ENCODE measurements around the gene MPC1L.
A peak's percentile ranks its signal among the peaks of the same experiment; 100 is the strongest.

MPC1L gene

DNA sequence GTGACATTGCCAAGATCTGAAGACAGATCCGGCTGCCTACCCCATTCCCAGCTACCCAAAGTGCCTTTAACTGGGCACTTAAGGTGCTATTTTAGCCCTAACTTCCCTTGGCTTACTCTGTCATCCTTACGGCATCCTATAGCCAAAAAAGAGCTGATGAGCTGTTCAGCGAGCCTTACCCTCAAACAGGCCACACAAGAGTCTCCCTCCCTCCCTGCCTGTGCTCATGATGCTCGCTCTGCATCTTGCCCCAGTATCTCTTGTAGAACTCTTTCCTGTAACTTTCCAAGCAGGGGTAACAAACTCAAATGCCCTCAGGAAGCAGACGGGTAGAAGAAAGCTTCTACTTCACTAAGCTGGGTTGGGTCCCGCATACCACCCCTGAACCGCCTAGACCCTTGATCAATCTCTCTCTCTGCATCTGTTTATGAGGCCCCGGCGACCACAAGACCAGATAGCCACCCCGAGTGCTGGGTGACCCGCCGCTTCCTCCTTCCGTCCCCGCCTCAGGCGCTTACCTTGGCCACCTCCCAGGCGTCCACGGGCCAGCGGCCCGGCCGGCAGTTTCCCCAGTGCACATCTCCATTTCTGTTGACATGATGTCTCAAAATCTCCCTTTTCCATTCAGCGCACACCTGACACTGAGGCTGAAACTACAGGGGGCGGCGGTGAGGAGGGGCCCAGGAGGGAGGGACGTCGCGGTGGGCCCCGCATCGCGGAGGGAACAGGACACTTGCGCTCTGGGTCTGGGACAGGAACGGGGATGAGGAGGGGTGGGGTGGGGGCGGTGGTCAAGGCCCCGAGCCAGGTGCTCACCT, 23.5 kb downstream of the MPC1L start:
- H3K9me3 ChIP-seq (ENCODE audit: low read length): no peaks in the 10 kb centered on the region
- H3K79me2 ChIP-seq (ENCODE audit: insufficient read depth, low read length): peaks cover 14% of the 10 kb centered on the region
- H3K36me3 ChIP-seq (ENCODE audit: insufficient read depth, low read length): peaks cover 5% of the 10 kb centered on the region; the same call in 1 of the 2 replicates
- peak overlapping the region; percentile 94 for H3K4me2 ChIP-seq (ENCODE audit: low read length)
- peak overlapping the region; percentile 86 for H3K9ac ChIP-seq (ENCODE audit: low read length)
- H3K9me2 ChIP-seq (ENCODE audit: low read depth, low read length): no peaks in the 10 kb centered on the region
- peak overlapping the region; percentile 95 for H3K4me3 ChIP-seq (ENCODE audit: low read depth, low read length, poor library complexity, severe bottlenecking)
- no peaks in the 10 kb centered on the region for H4K20me1 ChIP-seq (ENCODE audit: insufficient read depth, low read length)
- no peak overlapping the region for H2AFZ ChIP-seq (ENCODE audit: low read length)
- H3K27me3 ChIP-seq (ENCODE audit: insufficient read depth, low read length): no peaks in the 10 kb centered on the region
- TF ChIP-seq, protein P1, sequence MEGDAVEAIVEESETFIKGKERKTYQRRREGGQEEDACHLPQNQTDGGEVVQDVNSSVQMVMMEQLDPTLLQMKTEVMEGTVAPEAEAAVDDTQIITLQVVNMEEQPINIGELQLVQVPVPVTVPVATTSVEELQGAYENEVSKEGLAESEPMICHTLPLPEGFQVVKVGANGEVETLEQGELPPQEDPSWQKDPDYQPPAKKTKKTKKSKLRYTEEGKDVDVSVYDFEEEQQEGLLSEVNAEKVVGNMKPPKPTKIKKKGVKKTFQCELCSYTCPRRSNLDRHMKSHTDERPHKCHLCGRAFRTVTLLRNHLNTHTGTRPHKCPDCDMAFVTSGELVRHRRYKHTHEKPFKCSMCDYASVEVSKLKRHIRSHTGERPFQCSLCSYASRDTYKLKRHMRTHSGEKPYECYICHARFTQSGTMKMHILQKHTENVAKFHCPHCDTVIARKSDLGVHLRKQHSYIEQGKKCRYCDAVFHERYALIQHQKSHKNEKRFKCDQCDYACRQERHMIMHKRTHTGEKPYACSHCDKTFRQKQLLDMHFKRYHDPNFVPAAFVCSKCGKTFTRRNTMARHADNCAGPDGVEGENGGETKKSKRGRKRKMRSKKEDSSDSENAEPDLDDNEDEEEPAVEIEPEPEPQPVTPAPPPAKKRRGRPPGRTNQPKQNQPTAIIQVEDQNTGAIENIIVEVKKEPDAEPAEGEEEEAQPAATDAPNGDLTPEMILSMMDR (IDR thresholded peaks at IDR 0.05; ENCODE audit: low read length): no peak
- TF ChIP-seq EZH2 (IDR thresholded peaks at IDR 0.05; ENCODE audit: borderline replicate concordance, low read length): no peak
- H3K4me1 ChIP-seq (ENCODE audit: insufficient read depth, low read length, severe bottlenecking): peaks cover 23% of the 10 kb centered on the region
- H3F3A ChIP-seq (ENCODE audit: insufficient read depth, low read length): no peaks in the 10 kb centered on the region
- H3K27ac ChIP-seq (ENCODE audit: low read depth, low read length, poor library complexity, severe bottlenecking): peak overlapping the region; percentile 73

DNA sequence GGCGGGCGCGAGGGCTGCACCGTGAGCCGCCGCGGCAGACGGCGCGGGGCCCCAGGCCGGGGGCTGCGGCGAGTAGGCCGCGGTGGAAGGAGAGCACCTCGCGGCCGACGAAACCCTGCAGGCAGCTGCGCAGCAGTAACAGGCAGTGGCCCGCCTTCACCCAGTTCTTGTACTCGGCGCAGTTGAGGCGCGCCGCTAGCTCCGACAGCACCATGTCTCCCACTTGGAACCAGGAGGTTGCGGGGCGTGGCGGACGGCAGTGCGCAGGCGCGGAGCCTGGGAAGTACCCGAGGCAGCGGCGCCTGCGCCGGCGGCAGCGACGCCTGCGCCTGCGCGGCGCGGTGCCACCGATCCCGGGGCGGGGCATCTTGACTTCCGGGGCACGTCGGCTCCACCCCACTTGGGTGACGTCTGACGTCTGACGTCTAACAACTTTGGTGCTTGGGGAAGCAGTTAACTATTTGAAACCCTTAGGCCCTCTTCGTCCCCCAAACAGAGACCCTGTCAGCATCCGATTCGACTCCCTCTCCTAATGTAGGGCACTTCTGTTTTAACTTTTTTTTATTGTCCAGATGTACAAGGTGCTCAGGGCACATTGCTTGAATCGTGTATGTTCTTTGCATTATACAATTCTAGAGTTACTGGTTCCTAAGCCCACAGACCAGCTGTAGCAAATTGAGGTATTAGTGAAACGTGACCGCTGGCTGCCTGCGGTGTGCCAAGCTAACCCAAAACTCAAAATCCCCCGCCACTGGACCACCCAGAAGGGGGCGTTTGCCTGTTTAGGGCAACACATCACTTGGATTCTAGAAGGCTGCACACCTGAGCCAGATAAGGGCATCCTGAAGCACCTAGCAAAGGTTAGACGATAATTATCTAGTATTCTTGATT, 24.3 kb downstream of the MPC1L start, which contains the start of gene CXorf38:
TSS of gene CXorf38 (minus strand) at position 255 of the 891 bp plus-strand sequence. CDS start at position 214, 41 bp downstream.
- H3K27me3 ChIP-seq (ENCODE audit: insufficient read depth, low read length): no peaks in the 10 kb centered on the region
- peak within 1 kb of the TSS; percentile 94 for H3K4me2 ChIP-seq (ENCODE audit: low read length)
- H3K27ac ChIP-seq (ENCODE audit: low read depth, low read length, poor library complexity, severe bottlenecking): peak within 1 kb of the TSS; percentile 73
- H3K9ac ChIP-seq (ENCODE audit: low read length): peak within 1 kb of the TSS; percentile 86
- H3K79me2 ChIP-seq (ENCODE audit: insufficient read depth, low read length): peaks cover 14% of the 10 kb centered on the region
- H3F3A ChIP-seq (ENCODE audit: insufficient read depth, low read length): no peaks in the 10 kb centered on the region
- H3K9me2 ChIP-seq (ENCODE audit: low read depth, low read length): no peaks in the 10 kb centered on the region
- peaks cover 23% of the 10 kb centered on the region for H3K4me1 ChIP-seq (ENCODE audit: insufficient read depth, low read length, severe bottlenecking)
- H3K9me3 ChIP-seq (ENCODE audit: low read length): no peaks in the 10 kb centered on the region
- TF ChIP-seq, protein P1 (IDR thresholded peaks at IDR 0.05; ENCODE audit: low read length): peak; percentile 14; the same call in 1 of the 2 replicates
- no peak for TF ChIP-seq EZH2 (IDR thresholded peaks at IDR 0.05; ENCODE audit: borderline replicate concordance, low read length)
- H3K36me3 ChIP-seq (ENCODE audit: insufficient read depth, low read length): peaks cover 5% of the 10 kb centered on the region; the same call in 1 of the 2 replicates
- H2AFZ ChIP-seq (ENCODE audit: low read length): no peak within 1 kb of the TSS; the same call in 1 of the 2 replicates
- peak within 1 kb of the TSS; percentile 95 for H3K4me3 ChIP-seq (ENCODE audit: low read depth, low read length, poor library complexity, severe bottlenecking)
- H4K20me1 ChIP-seq (ENCODE audit: insufficient read depth, low read length): no peaks in the 10 kb centered on the region

DNA sequence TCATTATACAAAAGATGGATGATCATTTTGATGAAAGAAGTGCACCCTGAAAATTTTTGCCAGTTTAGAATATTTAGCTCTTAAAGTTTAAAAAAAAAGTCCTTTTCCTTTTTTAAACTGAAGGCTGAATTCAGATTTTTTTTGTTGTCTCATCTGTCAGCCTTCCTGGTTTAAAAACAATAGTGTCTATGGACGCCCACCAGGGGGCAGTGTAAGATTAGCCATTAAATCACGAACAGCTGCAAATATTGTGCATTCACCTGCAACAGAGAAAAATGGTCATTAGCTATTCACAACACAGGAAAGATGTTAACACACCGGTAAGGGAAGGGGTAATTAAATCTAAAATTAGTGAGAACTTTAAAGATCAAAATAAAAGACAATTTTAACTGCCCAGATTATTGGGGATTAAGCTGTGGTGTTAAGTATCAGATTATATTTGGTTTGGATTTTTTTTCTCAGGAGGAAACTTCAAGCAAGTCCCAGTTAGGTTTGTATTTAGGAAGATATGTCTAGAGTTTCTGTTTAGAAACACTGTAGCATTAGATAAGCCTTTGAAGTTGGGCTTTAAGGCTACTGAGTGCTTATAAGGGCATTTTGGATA, 28.5 kb downstream of the MPC1L start:
- peaks cover 8% of the 10 kb centered on the region for H3K4me1 ChIP-seq (ENCODE audit: insufficient read depth, low read length, severe bottlenecking)
- H3F3A ChIP-seq (ENCODE audit: insufficient read depth, low read length): no peaks in the 10 kb centered on the region
- H2AFZ ChIP-seq (ENCODE audit: low read length): no peak overlapping the region
- H3K4me3 ChIP-seq (ENCODE audit: low read depth, low read length, poor library complexity, severe bottlenecking): no peak overlapping the region
- H3K9me3 ChIP-seq (ENCODE audit: low read length): no peaks in the 10 kb centered on the region
- no peak overlapping the region for H3K4me2 ChIP-seq (ENCODE audit: low read length)
- H3K79me2 ChIP-seq (ENCODE audit: insufficient read depth, low read length): no peaks in the 10 kb centered on the region
- H3K9me2 ChIP-seq (ENCODE audit: low read depth, low read length): no peaks in the 10 kb centered on the region
- peaks cover 27% of the 10 kb centered on the region for H3K36me3 ChIP-seq (ENCODE audit: insufficient read depth, low read length)
- H3K27ac ChIP-seq (ENCODE audit: low read depth, low read length, poor library complexity, severe bottlenecking): no peak overlapping the region
- no peaks in the 10 kb centered on the region for H3K27me3 ChIP-seq (ENCODE audit: insufficient read depth, low read length)
- H3K9ac ChIP-seq (ENCODE audit: low read length): no peak overlapping the region
- TF ChIP-seq EZH2 (IDR thresholded peaks at IDR 0.05; ENCODE audit: borderline replicate concordance, low read length): no peak
- TF ChIP-seq, protein P1 (IDR thresholded peaks at IDR 0.05; ENCODE audit: low read length): peak; percentile 56
- no peaks in the 10 kb centered on the region for H4K20me1 ChIP-seq (ENCODE audit: insufficient read depth, low read length)
